Left colon (tissue), 2 donors: ENCODE measurements around the gene CALN1. TPM values are rescaled to one million over a fixed set of nuclear protein-coding genes. Genes with fewer than 3 reads are reported as not detected.

Source experiments
- ATAC-seq: fragments of 200-7000 bp; cut with Tn5 transposase; one replicate; pipeline ENCODE4 v1.9.1; 2020; ENCODE audit warnings: mild to moderate bottlenecking, moderate library complexity
- DNase-seq, 2 donors: peaks; one replicate each; pipeline ENCODE4 v3.0.0-alpha.2; 2020
- intact Hi-C, 2 donors: fragments of 100-400 bp; cut with DNase I in 1 of 2; cut with micrococcal nuclease in 1 of 2; formaldehyde crosslinking; loops; one replicate each; pipeline versions ENCODE4 v1.11.2 to v1.14.0; 2022; cut with DNase I, micrococcal nuclease
- total RNA-seq, 2 donors: library from RNA; stranded (reverse); fragmentation: NEBNext Ultra II Directional; extraction: Animal tissue kit (Norgen Biotek cat#: 25700); gene quantifications; one replicate each; pipeline ENCODE4 v1.2.1, GENCODE V29; 2021
- donor health status: DM: no; HTN: no; CAD: no.
- donor health status: DM: yes; HTN: yes; CAD: no.

Gene CALN1
- total RNA-seq, 2 donors from 2014 or later, result not detected

GRCh38 chr7:71817916-71818315 lies 594.2 kb downstream of the CALN1 start:
- ATAC-seq (no peak), DNase-seq (no peak)
- intact Hi-C loops, result no loop called here

- DNase-seq (no peak), ATAC-seq (no peak)
- intact Hi-C loops, result no loop called here
These were observed 604.0 kb downstream of the CALN1 start for GRCh38 chr7:71808115-71808514.

GRCh38 chr7:71804256-71804655 lies 607.9 kb downstream of the CALN1 start:
- no peak for DNase-seq
- no peak for ATAC-seq
- intact Hi-C loops, result no loop called here

- ATAC-seq (no peak), DNase-seq (no peak)
- intact Hi-C loops, result no loop called here
These were observed 610.2 kb downstream of the CALN1 start for GRCh38 chr7:71801976-71802375.

- ATAC-seq (no peak), DNase-seq (no peak)
- intact Hi-C loops, result no loop called here
These were observed 611.8 kb downstream of the CALN1 start for GRCh38 chr7:71800321-71800720.

- intact Hi-C loops, result no loop called here
- DNase-seq (no peak), ATAC-seq (no peak)
These were observed 616.7 kb downstream of the CALN1 start for GRCh38 chr7:71795410-71795809.

GRCh38 chr7:71793251-71793650 lies 618.9 kb downstream of the CALN1 start:
- DNase-seq (no peak), ATAC-seq (no peak)
- intact Hi-C loops, result no loop called here

- DNase-seq, result no peak
- intact Hi-C loops, result no loop called here
- no peak for ATAC-seq
These were observed 624.6 kb downstream of the CALN1 start for GRCh38 chr7:71787513-71787912.

- intact Hi-C loops, result no loop called here
- ATAC-seq, result no peak
These were observed 626.9 kb downstream of the CALN1 start for GRCh38 chr7:71785216-71785615.

GRCh38 chr7:71784781-71785180 lies 627.4 kb downstream of the CALN1 start:
- DNase-seq (no peak), ATAC-seq (no peak)
- intact Hi-C loops, result no loop called here

More at GRCh38 chr7:71785216-71785615, 626.9 kb downstream of the CALN1 start:
- DNase-seq, result no peak

- DNase-seq, result no peak
- ATAC-seq, result no peak
- intact Hi-C loops, result no loop called here
These were observed 628.0 kb downstream of the CALN1 start for GRCh38 chr7:71784180-71784579.

- intact Hi-C loops, result no loop called here
- ATAC-seq (no peak), DNase-seq (no peak)
These were observed 628.4 kb downstream of the CALN1 start for GRCh38 chr7:71783779-71784178.

GRCh38 chr7:71782051-71782450 lies 630.1 kb downstream of the CALN1 start:
- intact Hi-C loops, result no loop called here
- ATAC-seq, result no peak
- no peak for DNase-seq

- ATAC-seq (no peak), DNase-seq (no peak)
- intact Hi-C loops, result no loop called here
These were observed 631.9 kb downstream of the CALN1 start for GRCh38 chr7:71780282-71780681.

GRCh38 chr7:71777278-71777677 lies 634.9 kb downstream of the CALN1 start:
- ATAC-seq (no peak), DNase-seq (no peak)
- intact Hi-C loops, result no loop called here

- no peak for DNase-seq
- intact Hi-C loops, result no loop called here
- ATAC-seq, result no peak
These were observed 635.4 kb downstream of the CALN1 start for GRCh38 chr7:71776726-71777125.

- DNase-seq (no peak), ATAC-seq (no peak)
- intact Hi-C loops, result no loop called here
These were observed 636.5 kb downstream of the CALN1 start for GRCh38 chr7:71775648-71776047.

GRCh38 chr7:71772779-71773178 lies 639.4 kb downstream of the CALN1 start:
- intact Hi-C loops, result no loop called here

GRCh38 chr7:71770269-71770907 lies 641.8 kb downstream of the CALN1 start:
- no peak for DNase-seq
- no peak for ATAC-seq
- intact Hi-C loops, result no loop called here

More at GRCh38 chr7:71772779-71773178, 639.4 kb downstream of the CALN1 start:
- no peak for ATAC-seq
- no peak for DNase-seq

- intact Hi-C loops, result no loop called here
- ATAC-seq (no peak), DNase-seq (no peak)
These were observed 642.8 kb downstream of the CALN1 start for GRCh38 chr7:71769326-71769725.

GRCh38 chr7:71768450-71768849 lies 643.7 kb downstream of the CALN1 start:
- DNase-seq, result no peak
- ATAC-seq, result no peak
- intact Hi-C loops, result no loop called here
